Mesodermal cell (in vitro differentiated cells): ENCODE results near the gene GJD3.

Experiments
- H3K27ac ChIP-seq: 2 replicates; pipeline ENCODE4 v1.7.0; 2013; ENCODE audit warnings: mild to moderate bottlenecking, low read depth, low read length, moderate library complexity; ENCODE audit not compliant: severe bottlenecking
- H3K36me3 ChIP-seq: 2 replicates; pipeline ENCODE4 v1.7.1; 2013; ENCODE audit warnings: mild to moderate bottlenecking, low read length, moderate library complexity; ENCODE audit not compliant: control insufficient read depth, insufficient read depth
- H3K4me1 ChIP-seq: one replicate; pipeline ENCODE4 v1.7.1; 2013; ENCODE audit warnings: mild to moderate bottlenecking, low read length; ENCODE audit not compliant: insufficient read depth, control insufficient read depth, poor library complexity, severe bottlenecking
- H3K4me3 ChIP-seq: 2 replicates; pipeline ENCODE4 v1.7.0; 2013; ENCODE audit warnings: low read length, control low read depth, mild to moderate bottlenecking; ENCODE audit not compliant: insufficient read depth, poor library complexity, severe bottlenecking; ENCODE audit errors: extremely low read depth
- H3K9me3 ChIP-seq: 2 replicates; pipeline ENCODE4 v1.7.1; 2013; ENCODE audit warnings: mild to moderate bottlenecking, low read length, moderate library complexity; ENCODE audit not compliant: control insufficient read depth
- WGBS, 2 experiments: methylation state at CpG; one replicate each; pipeline ENCODE4 v1.1.5; 2013; ENCODE audit warnings: missing lambda C conversion rate in 2 of 2; ENCODE audit not compliant: insufficient coverage in 2 of 2; 5-methylcytosine and 5-hydroxymethylcytosine counted together

Gene GJD3

DNA sequence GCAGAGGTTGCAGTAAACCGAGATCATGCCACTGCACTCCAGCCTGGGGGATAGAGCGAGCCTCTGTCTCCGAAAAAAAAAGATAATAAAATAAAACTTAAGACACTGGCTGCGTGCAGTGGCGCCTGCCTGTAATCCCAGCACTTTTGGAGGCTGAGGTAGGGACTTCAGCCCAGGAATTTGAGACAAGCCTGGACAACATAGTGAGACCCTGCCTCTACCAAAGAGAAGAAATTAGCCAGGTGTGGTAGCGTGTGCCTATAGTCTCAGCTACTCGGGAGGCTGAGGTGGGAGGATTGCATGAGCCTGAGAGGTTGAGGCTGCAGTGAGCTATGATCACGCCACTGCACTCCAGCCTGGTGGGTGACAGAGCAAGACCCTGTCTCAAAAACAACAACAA is 28.9 kb downstream of the GJD3 start:
- 96 to 100% methylated on average over 7 to 8 of the region's 8 CpGs for WGBS, 2 experiments
- Histone ChIP-seq H3K4me3 (no peak overlapping the region), H3K4me1 (peaks cover 8% of the 10 kb centered on the region), H3K36me3 (peaks cover 16% of the 10 kb centered on the region), H3K27ac (no peak overlapping the region), H3K9me3 (no peaks in the 10 kb centered on the region)

DNA sequence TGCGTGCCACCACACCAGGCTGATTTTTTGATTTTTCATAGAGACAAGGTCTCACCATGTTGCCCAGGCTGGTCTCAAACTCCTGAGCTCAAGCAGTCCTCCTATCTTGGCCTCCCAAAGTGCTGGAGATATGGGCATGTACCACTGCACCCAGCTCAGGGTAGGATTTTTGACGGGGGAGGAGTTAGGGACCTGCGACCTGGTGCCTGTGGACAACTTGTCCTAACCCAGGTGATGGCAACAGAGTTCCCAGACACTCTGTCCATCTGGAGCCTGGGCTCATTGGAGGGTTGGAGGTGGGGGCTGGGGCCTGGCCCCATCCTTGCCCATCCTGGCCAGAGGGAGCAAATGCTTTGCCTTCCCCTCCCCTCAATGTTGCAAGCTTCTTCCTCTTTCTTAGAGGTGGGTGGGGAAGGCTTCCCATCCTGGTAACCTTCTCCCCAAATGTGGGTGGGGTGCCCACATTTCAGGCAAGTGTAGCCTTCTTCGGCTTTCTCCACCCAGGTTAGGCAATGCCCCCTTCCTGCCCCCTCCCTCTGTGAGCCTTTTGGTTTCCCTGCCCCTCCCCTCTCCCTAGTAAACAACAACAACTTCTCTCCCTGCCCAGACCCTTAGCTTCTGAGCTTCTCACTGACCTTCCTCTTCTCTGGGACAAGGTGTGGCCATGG is 30.6 kb downstream of the GJD3 start:
- no peaks in the 10 kb centered on the region for H3K9me3 ChIP-seq
- no peak overlapping the region for H3K4me3 ChIP-seq
- H3K36me3 ChIP-seq = peaks cover 14% of the 10 kb centered on the region
- no peak overlapping the region for H3K27ac ChIP-seq
- H3K4me1 ChIP-seq = peaks cover 8% of the 10 kb centered on the region
- 84 to 100% methylated on average over 2 to 4 of the region's 4 CpGs for WGBS, 2 experiments

DNA sequence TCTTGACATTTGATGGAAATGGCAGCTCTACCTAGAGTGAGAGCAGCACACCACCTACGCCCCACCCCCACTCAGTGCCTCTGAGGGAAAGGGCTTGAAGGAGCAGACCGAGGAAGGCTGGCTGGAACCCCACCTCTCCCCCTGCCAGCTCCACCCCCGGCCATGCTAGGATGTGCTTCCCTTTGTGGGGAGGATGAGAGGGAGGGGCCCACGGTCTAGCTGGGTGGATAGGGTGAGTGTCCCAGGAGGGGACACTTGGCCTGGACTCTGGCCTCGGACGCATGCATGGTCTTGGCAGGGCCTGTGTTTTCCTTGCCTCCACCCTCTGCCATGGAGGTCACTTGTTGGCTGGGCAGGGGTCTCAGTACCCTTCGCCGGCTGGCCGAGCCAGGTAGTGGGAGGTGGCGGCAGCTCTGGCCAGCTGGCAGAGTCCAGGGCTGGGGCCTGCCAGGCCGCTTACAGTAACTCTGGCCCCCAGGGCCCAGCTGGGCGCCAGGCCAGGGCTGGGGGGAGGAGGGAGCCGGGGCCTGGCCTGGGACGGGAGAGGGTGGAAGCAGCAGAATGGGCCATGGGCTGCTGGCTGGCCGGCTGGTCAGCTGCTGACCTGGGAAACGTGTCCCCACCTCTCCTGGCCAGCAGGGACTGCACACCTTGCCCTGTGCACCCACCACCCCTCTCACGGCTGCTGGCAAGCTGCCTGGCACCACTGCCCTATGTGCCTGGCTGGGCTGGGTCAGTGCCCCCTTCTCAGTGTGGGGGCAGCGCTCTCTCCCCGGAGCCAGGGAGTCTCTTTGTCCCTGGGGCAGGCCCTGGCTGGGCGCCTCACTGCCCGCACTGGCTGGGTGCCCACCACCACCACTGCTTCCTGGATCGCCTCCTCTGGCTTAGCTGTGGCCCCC is 32.5 kb downstream of the GJD3 start:
- Histone ChIP-seq H3K4me3 (no peak overlapping the region), H3K4me1 (peaks cover 8% of the 10 kb centered on the region), H3K36me3 (peaks cover 8% of the 10 kb centered on the region), H3K9me3 (no peaks in the 10 kb centered on the region), H3K27ac (no peak overlapping the region)
- 91 to 95% methylated on average over 16 to 18 of the region's 22 CpGs for WGBS, 2 experiments

DNA sequence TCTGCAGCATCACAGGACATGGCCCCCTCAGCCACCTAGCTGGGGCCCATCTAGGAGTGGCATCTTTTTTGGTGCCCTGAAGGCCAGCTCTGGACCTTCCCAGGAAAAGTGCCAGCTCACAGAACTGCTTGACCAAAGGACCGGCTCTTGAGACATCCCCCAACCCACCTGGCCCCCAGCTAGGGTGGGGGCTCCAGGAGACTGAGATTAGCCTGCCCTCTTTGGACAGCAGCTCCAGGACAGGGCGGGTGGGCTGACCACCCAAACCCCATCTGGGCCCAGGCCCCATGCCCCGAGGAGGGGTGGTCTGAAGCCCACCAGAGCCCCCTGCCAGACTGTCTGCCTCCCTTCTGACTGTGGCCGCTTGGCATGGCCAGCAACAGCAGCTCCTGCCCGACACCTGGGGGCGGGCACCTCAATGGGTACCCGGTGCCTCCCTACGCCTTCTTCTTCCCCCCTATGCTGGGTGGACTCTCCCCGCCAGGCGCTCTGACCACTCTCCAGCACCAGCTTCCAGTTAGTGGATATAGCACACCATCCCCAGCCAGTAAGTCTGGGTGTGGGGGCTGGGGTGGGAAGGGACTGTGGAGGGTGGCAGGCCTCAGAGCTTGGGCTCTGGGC is 33.6 kb downstream of the GJD3 start:
- 91 to 100% methylated on average over 6 to 8 of the region's 10 CpGs for WGBS, 2 experiments
- Histone ChIP-seq H3K27ac (no peak overlapping the region), H3K4me1 (peaks cover 8% of the 10 kb centered on the region), H3K4me3 (no peak overlapping the region), H3K9me3 (no peaks in the 10 kb centered on the region), H3K36me3 (peaks cover 8% of the 10 kb centered on the region)

DNA sequence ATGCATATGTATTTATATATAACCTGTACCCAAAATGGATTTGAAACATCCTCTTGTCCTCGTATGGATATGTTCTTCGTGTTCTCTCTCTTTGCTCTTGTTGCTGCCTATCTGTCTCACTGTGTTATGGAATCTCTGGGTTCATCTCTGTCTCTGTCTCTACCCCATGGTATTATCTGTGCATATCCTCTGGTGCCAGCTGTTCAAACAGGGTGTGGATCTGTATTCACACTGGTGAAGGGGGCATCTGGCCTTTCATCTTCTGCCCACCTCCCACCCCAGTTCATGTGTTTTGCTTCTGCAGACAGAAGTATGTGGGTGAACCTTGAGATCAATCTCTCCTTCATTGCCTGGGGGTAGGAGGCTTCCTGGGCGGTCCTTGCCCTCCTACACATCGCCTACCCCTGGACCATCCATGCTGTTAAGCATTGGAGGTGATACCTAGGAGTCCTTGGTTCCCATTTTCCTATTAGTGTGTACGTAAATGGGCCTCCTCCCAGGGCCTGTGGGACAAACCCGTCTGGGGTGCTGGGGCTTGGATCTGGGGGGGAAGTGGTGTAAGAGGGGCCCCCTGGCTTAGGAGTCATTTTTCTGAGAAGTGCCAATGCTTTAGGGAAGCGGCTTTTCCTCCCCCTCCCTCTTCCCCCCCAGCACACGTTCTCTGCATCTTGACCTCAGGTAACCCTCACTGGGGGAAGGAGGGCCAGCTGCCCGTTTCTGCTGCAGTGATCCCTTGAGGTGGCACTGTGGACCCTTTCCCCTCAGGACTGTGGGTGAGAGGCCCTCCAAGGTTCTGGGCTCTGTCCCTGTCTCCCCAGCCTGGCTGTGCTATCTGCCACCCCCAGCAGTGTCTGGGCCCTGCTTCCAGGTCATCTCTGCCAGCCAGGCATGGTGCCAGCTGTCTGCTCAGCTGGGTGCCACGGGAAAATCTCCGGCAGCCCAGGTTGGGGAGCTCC is 34.4 kb downstream of the GJD3 start:
- Histone ChIP-seq H3K4me1 (peaks cover 7% of the 10 kb centered on the region), H3K27ac (no peak overlapping the region), H3K4me3 (no peak overlapping the region), H3K36me3 (peaks cover 8% of the 10 kb centered on the region), H3K9me3 (no peaks in the 10 kb centered on the region)
- WGBS, 2 experiments = 82 to 92% methylated on average over 5 to 7 of the region's 11 CpGs

DNA sequence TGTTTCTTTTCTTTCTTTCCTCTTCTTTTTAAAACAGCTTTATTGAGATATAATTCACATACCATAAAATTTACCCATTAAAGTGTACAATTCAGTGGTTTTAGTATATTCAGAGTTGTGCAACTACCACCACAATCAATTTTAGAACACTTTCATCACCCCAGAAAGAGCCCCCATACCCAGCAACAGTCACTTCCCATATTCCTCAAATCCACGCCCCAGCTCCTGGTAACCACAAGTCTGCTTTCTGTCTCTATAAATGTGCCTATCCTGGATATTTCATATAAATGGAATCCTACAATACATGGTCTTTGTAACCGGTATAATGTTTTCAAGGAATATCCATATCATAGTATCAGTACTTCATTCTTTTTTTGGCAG is 36.2 kb downstream of the GJD3 start:
- H3K4me1 ChIP-seq = peaks cover 5% of the 10 kb centered on the region
- no CpG with 5 or more reads among the region's 2 CpGs for WGBS, 2 experiments
- H3K36me3 ChIP-seq = peaks cover 8% of the 10 kb centered on the region
- H3K27ac ChIP-seq = no peak overlapping the region
- no peaks in the 10 kb centered on the region for H3K9me3 ChIP-seq
- no peak overlapping the region for H3K4me3 ChIP-seq

DNA sequence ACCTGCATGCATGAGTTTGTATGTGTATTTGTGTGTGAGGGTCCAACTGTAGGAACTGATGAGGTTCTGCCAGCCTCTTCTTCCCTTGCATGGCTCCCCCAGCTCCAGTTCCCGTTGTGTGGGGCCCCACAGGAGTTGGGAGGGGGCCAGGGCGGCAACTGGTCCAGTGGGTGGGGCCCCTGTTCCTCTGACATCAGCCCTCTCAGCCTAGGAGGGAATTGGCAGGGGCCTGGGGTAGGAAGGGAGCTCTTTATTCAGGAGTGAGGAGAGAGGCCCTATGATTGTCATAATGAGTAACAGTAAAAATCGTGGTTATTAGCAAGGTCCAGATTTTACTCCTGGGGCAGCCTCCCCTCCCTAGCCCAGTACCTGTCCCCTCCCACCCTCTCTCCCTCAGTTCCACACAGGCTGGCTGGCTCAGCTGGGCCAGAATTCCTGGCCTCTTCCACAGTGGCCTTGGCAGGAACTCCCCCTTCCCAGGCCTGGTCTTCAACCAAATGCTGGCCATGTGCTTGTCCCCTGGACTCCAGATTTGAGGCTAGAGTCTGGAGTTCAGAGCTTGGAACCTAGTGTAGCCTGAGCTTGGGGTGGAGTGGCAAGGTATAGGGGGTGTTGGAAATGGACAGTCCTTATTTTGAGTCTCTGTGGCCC is 36.7 kb downstream of the GJD3 start:
- Histone ChIP-seq H3K9me3 (no peaks in the 10 kb centered on the region), H3K27ac (no peak overlapping the region), H3K36me3 (peaks cover 8% of the 10 kb centered on the region), H3K4me1 (peaks cover 10% of the 10 kb centered on the region), H3K4me3 (no peak overlapping the region)
- WGBS, 2 experiments = 50% methylated on average over 1 of the region's 3 CpGs; no CpG with 5 or more reads in 1 of the 2 experiments

DNA sequence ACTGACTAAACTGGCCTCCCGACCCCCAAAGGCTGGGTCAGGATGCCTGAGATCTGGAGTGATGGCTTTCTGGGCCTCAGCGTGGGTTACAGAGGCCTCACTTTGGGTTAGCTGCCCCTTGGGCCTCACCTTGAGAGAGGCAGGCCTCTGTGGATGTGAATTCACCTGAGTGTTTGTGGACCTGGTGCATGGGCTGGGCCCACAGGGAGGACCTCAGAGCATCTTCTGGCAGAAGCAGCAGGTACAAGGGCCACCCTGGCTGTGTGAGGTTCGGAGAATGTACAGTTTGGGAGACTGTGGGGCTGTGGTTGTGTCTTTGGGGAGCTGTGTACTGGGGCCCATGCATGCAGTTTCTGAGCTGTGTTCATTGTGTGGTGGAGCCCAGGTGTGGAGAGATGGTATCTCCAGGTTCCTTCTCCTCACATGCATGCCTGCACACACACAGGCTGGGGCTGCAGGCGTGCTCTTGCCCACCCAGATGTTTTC is 37.2 kb downstream of the GJD3 start:
- Histone ChIP-seq H3K9me3 (no peaks in the 10 kb centered on the region), H3K4me1 (peaks cover 16% of the 10 kb centered on the region), H3K36me3 (peaks cover 5% of the 10 kb centered on the region), H3K27ac (no peak overlapping the region), H3K4me3 (no peak overlapping the region)
- 96 to 100% methylated on average over 2 to 3 of the region's 4 CpGs for WGBS, 2 experiments

DNA sequence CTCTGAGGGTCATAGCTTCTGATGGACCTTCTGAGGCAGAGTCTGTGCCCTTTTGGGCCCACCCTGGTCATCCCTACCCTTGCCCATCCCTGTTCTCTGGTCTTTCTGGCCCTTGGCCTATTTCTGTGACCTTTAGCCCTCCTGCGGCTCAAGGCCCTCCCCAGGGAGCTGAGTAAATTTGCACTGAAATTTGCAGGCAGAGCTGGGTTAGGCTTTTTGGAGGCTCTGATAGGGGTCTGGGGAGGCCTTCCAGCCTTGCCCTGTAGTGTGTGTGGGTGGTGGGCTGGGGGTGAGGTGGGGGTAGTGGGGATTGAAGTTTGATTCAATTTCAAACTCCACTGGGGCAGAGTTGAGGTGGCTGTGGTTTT is 37.7 kb downstream of the GJD3 start:
- no peaks in the 10 kb centered on the region for H3K9me3 ChIP-seq
- H3K4me3 ChIP-seq = no peak overlapping the region
- H3K36me3 ChIP-seq = peaks cover 3% of the 10 kb centered on the region
- 100% methylated on average over 1 of the region's 1 CpG; no CpG with 5 or more reads in 1 of the 2 experiments for WGBS, 2 experiments
- H3K4me1 ChIP-seq = peaks cover 21% of the 10 kb centered on the region
- no peak overlapping the region for H3K27ac ChIP-seq
